Measurements from ENCODE around the gene MYRIP.
A peak's percentile ranks its signal among the peaks of the same experiment; 100 is the strongest.
"Not testable (repeated sequence)": the region's sequence is repeated elsewhere in the genome, so short reads cannot be mapped to it uniquely, and the experiment has no call there.

MYRIP gene

DNA sequence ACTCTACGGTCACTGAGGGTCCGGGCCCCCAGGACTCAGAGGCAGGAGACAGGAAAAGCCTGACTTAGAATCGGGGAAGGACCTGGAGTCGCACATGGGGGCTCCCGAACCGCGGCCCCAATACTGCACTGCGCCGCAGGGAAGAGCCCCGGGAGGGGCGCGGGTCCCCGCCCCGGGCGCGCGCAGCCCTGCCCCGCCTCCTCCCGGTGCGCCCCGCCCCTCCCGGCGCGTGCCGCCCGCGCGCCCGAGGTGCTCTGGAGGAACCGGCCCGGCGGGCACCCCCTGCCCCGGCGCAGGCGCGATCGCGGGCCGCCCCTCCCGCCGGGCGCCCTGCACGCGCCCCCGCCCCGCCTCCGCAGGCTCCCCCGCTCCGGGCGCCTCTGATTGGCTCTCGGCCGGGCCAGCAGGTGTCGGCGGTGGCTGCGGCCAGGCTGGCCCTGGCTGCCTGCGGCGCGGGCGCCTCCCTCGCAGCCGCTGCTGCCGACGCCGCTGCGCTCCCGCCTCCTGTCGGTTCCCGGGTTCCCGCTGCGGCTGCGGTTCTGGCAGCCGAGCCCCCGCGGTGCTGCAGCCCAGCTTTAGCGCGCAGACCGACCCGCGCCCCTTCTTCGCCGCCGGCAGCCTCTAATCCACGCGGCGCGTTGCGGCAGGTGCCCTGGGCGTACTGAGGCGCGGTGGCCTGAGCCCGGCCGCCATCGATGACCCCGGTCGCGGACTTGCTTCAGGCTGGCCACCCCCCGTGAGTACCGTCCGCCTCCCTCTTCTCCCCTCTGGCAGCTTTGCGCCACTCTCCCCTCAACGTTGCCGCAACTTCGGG lies at the start of gene MYRIP:
Gene MYRIP (plus strand): TSS at position 429 of the 814 bp plus-strand sequence. CDS start 91,208 bp downstream, outside the sequence.
- no peaks in the 10 kb centered on the region for H3K9me3 ChIP-seq (ENCODE audit: control insufficient read depth, insufficient read depth, low read length)
- H3K4me1 ChIP-seq (ENCODE audit: control insufficient read depth, insufficient read depth, low read length): 0 out of 2 replicates have a peak, but pooled peaks cover 2% of the 10 kb centered on the region
- peaks cover 21% of the 10 kb centered on the region for H3K27me3 ChIP-seq (ENCODE audit: control insufficient read depth, insufficient read depth, low read length)
- H3K4me3 ChIP-seq (ENCODE audit: low read length): peak within 1 kb of the TSS; percentile 39; the same call in 1 of the 2 replicates
- no peaks in the 10 kb centered on the region for H3K36me3 ChIP-seq (ENCODE audit: control insufficient read depth, insufficient read depth, low read length)
- H3K27ac ChIP-seq (ENCODE audit: low read length): no peak within 1 kb of the TSS
- WGBS (ENCODE audit: insufficient coverage, insufficient read length): no CpG with 5 or more reads among the region's 103 CpGs
- DNase-seq (ENCODE audit: low read depth, low spot score): no peak

DNA sequence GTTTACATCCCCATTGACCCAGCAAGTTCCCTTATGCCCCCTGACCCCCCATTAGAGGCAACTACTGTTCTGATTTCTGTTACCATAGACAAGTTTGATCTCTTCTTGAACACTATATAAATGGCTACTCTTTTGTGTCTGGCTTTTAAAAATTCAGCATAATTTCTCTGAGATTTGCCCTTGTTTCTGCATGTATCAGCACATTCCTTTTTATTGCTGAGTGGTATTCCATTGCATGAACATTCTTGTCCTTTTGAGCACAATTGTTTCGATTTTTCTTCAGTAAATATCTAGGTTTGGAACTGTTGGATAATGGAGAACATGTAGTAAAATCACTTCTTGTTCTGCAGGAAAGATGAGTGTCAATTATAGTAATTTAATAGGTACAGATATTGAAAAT lies 49.1 kb upstream of the MYRIP start:
- no peak overlapping the region for H3K27ac ChIP-seq (ENCODE audit: low read length)
- H3K4me1 ChIP-seq (ENCODE audit: control insufficient read depth, insufficient read depth, low read length): no peaks in the 10 kb centered on the region
- WGBS (ENCODE audit: insufficient coverage, insufficient read length): no CpG with 5 or more reads among the region's 1 CpG
- H3K27me3 ChIP-seq (ENCODE audit: control insufficient read depth, insufficient read depth, low read length): no peaks in the 10 kb centered on the region
- H3K36me3 ChIP-seq (ENCODE audit: control insufficient read depth, insufficient read depth, low read length): no peaks in the 10 kb centered on the region
- no peak for DNase-seq (ENCODE audit: low read depth, low spot score)
- no peak overlapping the region for H3K4me3 ChIP-seq (ENCODE audit: low read length)
- no peaks in the 10 kb centered on the region for H3K9me3 ChIP-seq (ENCODE audit: control insufficient read depth, insufficient read depth, low read length)

DNA sequence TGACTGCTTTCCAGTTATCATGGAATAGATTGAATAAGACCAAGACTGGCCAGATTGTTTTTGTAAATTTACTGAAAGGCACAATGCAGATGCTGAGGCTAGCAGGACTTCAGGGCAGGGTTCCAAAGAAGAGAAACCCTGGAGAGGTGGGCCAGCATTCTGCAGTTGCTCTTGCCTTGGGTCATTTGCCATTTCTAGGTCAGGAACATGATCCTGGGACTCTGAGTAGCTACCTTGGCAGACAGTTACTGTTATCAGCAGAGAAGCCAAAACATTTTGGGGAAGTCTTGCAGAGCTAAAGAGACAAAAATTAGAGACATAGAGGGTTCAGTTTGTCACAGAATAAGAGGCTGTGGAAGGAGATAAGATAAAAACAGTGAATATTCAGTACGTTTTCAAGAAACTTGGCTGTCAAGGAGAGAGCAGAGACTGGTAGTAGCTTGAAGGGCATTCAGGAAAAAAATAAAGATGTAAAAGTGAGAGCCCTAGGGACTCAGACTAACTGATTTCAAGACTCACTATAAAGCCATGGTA lies 46.8 kb upstream of the MYRIP start:
- no peak overlapping the region for H3K27ac ChIP-seq (ENCODE audit: low read length)
- H3K9me3 ChIP-seq (ENCODE audit: control insufficient read depth, insufficient read depth, low read length): no peaks in the 10 kb centered on the region
- H3K4me1 ChIP-seq (ENCODE audit: control insufficient read depth, insufficient read depth, low read length): no peaks in the 10 kb centered on the region
- no peak for DNase-seq (ENCODE audit: low read depth, low spot score)
- no CpG with 5 or more reads among the region's 1 CpG for WGBS (ENCODE audit: insufficient coverage, insufficient read length)
- H3K36me3 ChIP-seq (ENCODE audit: control insufficient read depth, insufficient read depth, low read length): no peaks in the 10 kb centered on the region
- no peaks in the 10 kb centered on the region for H3K27me3 ChIP-seq (ENCODE audit: control insufficient read depth, insufficient read depth, low read length)
- H3K4me3 ChIP-seq (ENCODE audit: low read length): no peak overlapping the region

DNA sequence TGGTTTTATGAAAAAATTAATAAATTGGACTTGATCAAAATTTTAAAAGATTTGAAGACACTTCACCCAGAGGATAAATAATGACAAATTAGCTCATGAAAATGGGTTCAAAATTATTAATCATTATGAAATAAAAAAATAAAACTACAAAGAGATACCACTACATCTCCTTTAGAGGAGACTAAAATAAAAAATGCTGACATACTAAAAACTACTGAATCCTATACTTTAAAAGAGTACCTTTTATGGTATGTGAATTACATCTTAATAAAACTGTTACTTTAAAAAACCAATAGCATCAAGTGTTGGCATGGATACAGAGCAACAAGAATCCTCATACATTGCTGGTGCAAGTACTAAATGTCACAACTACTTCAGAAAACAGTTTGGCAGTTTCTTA lies 46.0 kb upstream of the MYRIP start:
- no peaks in the 10 kb centered on the region for H3K9me3 ChIP-seq (ENCODE audit: control insufficient read depth, insufficient read depth, low read length)
- no peaks in the 10 kb centered on the region for H3K4me1 ChIP-seq (ENCODE audit: control insufficient read depth, insufficient read depth, low read length)
- H3K4me3 ChIP-seq (ENCODE audit: low read length): no peak overlapping the region
- no peak overlapping the region for H3K27ac ChIP-seq (ENCODE audit: low read length)
- no peaks in the 10 kb centered on the region for H3K27me3 ChIP-seq (ENCODE audit: control insufficient read depth, insufficient read depth, low read length)
- no peak for DNase-seq (ENCODE audit: low read depth, low spot score)
- H3K36me3 ChIP-seq (ENCODE audit: control insufficient read depth, insufficient read depth, low read length): no peaks in the 10 kb centered on the region

DNA sequence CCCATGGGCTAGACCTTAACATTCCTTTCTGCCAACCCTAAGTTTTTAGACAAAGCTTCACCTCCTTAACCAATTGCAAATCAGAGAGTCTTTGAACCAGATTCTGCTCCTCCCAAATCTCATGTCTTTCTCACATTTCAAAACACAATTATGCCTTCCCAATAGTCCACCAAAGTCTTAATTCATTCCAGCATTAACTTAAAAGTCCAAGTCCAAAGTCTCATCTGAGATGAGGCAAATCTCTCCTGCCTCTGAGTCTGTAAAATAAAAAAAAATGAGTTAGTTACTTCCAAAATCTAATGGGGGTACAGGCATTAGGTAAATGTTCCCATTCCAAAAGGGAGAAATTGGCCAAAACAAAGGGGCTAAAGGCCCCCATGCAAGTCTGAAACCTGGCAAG lies 43.8 kb upstream of the MYRIP start:
- Histone ChIP-seq H3K36me3 (ENCODE audit: control insufficient read depth, insufficient read depth, low read length) (no peaks in the 10 kb centered on the region), H3K27me3 (ENCODE audit: control insufficient read depth, insufficient read depth, low read length) (no peaks in the 10 kb centered on the region), H3K9me3 (ENCODE audit: control insufficient read depth, insufficient read depth, low read length) (no peaks in the 10 kb centered on the region), H3K4me3 (ENCODE audit: low read length) (no peak overlapping the region), H3K27ac (ENCODE audit: low read length) (no peak overlapping the region), H3K4me1 (ENCODE audit: control insufficient read depth, insufficient read depth, low read length) (no peaks in the 10 kb centered on the region)
- DNase-seq (ENCODE audit: low read depth, low spot score): no peak

DNA sequence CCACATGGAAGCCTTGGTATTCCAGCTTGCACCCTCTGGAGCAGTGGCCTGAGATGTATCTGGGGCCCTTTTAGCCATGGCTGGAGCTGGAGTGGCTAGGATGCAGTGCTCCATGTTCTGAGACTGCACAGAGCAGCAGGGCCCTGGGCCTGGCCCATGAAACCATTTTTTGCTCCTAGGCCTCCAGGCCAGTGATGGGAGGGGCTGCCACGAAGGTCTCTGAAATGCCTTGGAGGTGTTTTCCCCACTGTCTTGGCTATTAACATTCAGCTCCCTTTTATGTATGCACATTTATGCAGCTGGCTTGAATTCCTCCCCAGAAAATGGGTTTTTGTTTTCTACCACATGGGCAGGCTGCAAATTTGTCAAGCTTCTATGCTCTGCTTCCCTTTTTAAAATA lies 43.0 kb upstream of the MYRIP start:
- no CpG with 5 or more reads among the region's 1 CpG for WGBS (ENCODE audit: insufficient coverage, insufficient read length)
- no peak overlapping the region for H3K4me3 ChIP-seq (ENCODE audit: low read length)
- H3K27me3 ChIP-seq (ENCODE audit: control insufficient read depth, insufficient read depth, low read length): no peaks in the 10 kb centered on the region
- no peak overlapping the region for H3K27ac ChIP-seq (ENCODE audit: low read length)
- H3K4me1 ChIP-seq (ENCODE audit: control insufficient read depth, insufficient read depth, low read length): no peaks in the 10 kb centered on the region
- no peaks in the 10 kb centered on the region for H3K36me3 ChIP-seq (ENCODE audit: control insufficient read depth, insufficient read depth, low read length)
- H3K9me3 ChIP-seq (ENCODE audit: control insufficient read depth, insufficient read depth, low read length): no peaks in the 10 kb centered on the region
- DNase-seq (ENCODE audit: low read depth, low spot score): no peak

DNA sequence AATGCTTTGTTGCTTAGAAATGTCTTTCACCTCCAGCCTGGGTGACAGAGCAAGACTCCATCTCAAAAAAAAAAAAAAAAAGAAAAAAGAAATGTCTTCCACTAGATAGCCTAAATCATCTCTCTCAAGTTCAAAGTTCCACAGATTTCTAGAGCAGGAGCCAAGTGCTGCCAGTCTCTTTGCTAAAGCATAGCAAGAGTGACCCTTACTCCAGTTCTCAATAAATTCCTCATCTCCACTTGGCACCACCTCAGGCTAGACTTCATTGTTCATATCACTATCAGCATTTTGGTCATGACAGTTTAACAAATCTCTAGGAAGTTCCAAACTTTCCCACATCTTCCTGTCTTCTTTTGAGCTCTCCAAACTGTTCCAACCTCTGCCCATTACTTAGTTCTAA lies 42.5 kb upstream of the MYRIP start:
- H3K27me3 ChIP-seq (ENCODE audit: control insufficient read depth, insufficient read depth, low read length); H3K9me3 ChIP-seq (ENCODE audit: control insufficient read depth, insufficient read depth, low read length); DNase-seq (ENCODE audit: low read depth, low spot score); H3K4me3 ChIP-seq (ENCODE audit: low read length); H3K27ac ChIP-seq (ENCODE audit: low read length); H3K36me3 ChIP-seq (ENCODE audit: control insufficient read depth, insufficient read depth, low read length); H3K4me1 ChIP-seq (ENCODE audit: control insufficient read depth, insufficient read depth, low read length): not testable (repeated sequence)

DNA sequence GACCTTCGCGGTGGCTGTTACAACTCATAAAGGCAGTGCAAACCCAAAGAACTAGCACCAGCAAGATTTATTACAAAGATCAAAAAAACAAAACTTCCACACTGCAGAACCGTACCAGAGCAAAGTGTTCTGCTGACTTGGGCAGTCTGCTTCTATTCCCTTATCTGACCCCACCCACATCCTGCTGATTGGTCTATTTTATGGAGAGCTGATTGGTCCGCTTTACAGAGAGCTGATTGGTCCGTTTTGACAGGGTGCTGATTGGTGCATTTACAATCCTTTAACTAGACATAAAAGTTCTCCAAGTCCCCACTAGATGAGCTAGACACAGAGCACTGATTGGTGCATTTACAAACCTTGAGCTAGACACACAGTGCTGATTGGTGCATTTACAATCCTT lies 31.2 kb upstream of the MYRIP start:
- DNase-seq (ENCODE audit: low read depth, low spot score); H3K9me3 ChIP-seq (ENCODE audit: control insufficient read depth, insufficient read depth, low read length); H3K36me3 ChIP-seq (ENCODE audit: control insufficient read depth, insufficient read depth, low read length); H3K4me1 ChIP-seq (ENCODE audit: control insufficient read depth, insufficient read depth, low read length); H3K27me3 ChIP-seq (ENCODE audit: control insufficient read depth, insufficient read depth, low read length); H3K27ac ChIP-seq (ENCODE audit: low read length); H3K4me3 ChIP-seq (ENCODE audit: low read length): not testable (repeated sequence)
- no CpG with 5 or more reads among the region's 5 CpGs for whole genome bisulfite sequencing (ENCODE audit: insufficient coverage, insufficient read length)

DNA sequence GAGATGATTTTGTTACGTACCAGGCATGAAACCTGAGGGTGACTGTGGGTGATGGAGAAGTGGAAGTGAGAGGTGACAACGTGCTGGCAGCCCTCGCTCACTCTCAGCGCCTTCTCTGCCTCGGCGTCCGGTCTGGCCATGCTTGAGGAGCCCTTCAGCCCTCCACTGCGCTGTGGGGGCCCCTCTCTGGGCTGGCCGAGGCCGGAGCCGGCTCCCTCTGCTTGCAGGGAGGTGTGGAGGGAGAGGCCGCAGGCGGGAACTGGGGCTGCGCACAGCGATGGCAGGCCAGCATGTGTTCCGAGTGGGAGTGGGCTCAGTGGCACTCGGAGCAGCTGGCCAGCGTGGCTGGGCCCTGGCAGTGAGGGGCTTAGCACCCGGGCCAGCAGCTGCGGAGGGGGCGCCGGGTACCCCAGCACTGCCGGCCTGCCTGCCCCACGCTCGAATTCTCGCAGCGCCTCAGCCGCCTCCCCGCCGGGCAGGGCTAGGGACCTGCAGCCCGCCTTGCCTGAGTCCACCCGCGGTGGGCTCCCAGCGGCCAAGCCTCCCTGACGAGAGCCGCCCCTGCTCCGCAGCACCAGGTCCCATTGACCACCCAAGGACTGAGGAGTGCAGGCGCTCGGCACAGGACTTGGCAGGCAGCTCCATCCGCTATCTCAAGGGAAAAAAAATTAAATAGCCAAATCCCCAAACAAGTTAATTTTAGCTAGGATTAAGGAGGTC lies 29.7 kb upstream of the MYRIP start:
- Histone ChIP-seq H3K36me3 (ENCODE audit: control insufficient read depth, insufficient read depth, low read length) (no peaks in the 10 kb centered on the region), H3K27me3 (ENCODE audit: control insufficient read depth, insufficient read depth, low read length) (no peaks in the 10 kb centered on the region), H3K4me3 (ENCODE audit: low read length) (no peak overlapping the region), H3K9me3 (ENCODE audit: control insufficient read depth, insufficient read depth, low read length) (no peaks in the 10 kb centered on the region), H3K4me1 (ENCODE audit: control insufficient read depth, insufficient read depth, low read length) (no peaks in the 10 kb centered on the region), H3K27ac (ENCODE audit: low read length) (no peak overlapping the region)
- DNase-seq (ENCODE audit: low read depth, low spot score): no peak
- WGBS (ENCODE audit: insufficient coverage, insufficient read length): no CpG with 5 or more reads among the region's 40 CpGs

DNA sequence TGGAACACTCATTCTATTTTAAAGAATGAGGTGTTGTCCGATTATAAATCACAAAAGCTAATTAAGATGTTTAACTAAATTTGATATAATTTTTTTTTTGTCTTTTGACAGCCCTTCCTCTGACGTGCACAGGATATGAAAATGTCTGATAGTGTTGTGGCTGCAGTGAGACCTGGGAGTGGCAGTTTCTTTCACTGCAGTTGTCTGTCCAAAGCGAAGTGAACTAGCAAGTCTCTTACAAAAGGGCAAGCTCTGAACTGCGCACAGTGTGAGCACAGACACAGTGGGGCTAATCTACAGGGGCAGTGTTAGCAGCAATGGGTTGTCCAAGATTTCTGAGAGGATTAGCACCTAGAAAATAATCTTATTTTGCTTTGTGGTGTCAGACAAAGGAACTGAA lies 29.1 kb upstream of the MYRIP start:
- H3K27ac ChIP-seq (ENCODE audit: low read length): no peak overlapping the region
- H3K9me3 ChIP-seq (ENCODE audit: control insufficient read depth, insufficient read depth, low read length): no peaks in the 10 kb centered on the region
- no peaks in the 10 kb centered on the region for H3K36me3 ChIP-seq (ENCODE audit: control insufficient read depth, insufficient read depth, low read length)
- no peaks in the 10 kb centered on the region for H3K4me1 ChIP-seq (ENCODE audit: control insufficient read depth, insufficient read depth, low read length)
- no CpG with 5 or more reads among the region's 4 CpGs for WGBS (ENCODE audit: insufficient coverage, insufficient read length)
- DNase-seq (ENCODE audit: low read depth, low spot score): no peak
- H3K27me3 ChIP-seq (ENCODE audit: control insufficient read depth, insufficient read depth, low read length): no peaks in the 10 kb centered on the region
- no peak overlapping the region for H3K4me3 ChIP-seq (ENCODE audit: low read length)

DNA sequence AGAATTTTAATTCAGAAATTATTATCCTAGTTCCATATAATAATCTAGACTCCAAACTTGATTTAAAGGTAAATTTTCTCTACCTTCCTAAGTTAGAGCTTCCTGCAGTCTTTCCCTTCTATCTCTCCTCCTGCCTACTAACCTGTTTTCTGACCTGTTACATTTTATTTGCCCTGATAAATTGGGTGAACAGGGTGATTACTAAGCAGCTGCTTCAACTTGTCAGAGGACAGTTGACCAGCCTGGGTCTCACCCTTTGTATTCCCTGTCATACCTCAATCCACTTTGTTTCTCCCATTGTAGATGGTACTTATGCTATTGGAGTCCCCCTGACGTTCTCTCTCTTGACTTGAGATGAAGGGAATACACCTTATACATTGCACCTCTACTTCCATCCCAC lies 28.4 kb upstream of the MYRIP start:
- no peak overlapping the region for H3K4me3 ChIP-seq (ENCODE audit: low read length)
- WGBS (ENCODE audit: insufficient coverage, insufficient read length): no CpG with 5 or more reads among the region's 1 CpG
- H3K27me3 ChIP-seq (ENCODE audit: control insufficient read depth, insufficient read depth, low read length): no peaks in the 10 kb centered on the region
- H3K27ac ChIP-seq (ENCODE audit: low read length): no peak overlapping the region
- H3K9me3 ChIP-seq (ENCODE audit: control insufficient read depth, insufficient read depth, low read length): no peaks in the 10 kb centered on the region
- no peaks in the 10 kb centered on the region for H3K4me1 ChIP-seq (ENCODE audit: control insufficient read depth, insufficient read depth, low read length)
- H3K36me3 ChIP-seq (ENCODE audit: control insufficient read depth, insufficient read depth, low read length): no peaks in the 10 kb centered on the region
- no peak for DNase-seq (ENCODE audit: low read depth, low spot score)

Measured in iPS DF 6.9 (cell line).